SIG-M5 treated with dmso at 0.1 percent for 504 hours (cell line): ENCODE measurements around the gene NTN1.

Experiments
- DNase-seq: peaks from one replicate; lab custom pipeline; 2025; ENCODE audit not compliant: unreplicated experiment; lab: John Stamatoyannopoulos, UW

NTN1 gene

GRCh38 chr17:9228408-9229159 is 207.3 kb downstream of the NTN1 start:
- DNase-seq = no peak

DNA sequence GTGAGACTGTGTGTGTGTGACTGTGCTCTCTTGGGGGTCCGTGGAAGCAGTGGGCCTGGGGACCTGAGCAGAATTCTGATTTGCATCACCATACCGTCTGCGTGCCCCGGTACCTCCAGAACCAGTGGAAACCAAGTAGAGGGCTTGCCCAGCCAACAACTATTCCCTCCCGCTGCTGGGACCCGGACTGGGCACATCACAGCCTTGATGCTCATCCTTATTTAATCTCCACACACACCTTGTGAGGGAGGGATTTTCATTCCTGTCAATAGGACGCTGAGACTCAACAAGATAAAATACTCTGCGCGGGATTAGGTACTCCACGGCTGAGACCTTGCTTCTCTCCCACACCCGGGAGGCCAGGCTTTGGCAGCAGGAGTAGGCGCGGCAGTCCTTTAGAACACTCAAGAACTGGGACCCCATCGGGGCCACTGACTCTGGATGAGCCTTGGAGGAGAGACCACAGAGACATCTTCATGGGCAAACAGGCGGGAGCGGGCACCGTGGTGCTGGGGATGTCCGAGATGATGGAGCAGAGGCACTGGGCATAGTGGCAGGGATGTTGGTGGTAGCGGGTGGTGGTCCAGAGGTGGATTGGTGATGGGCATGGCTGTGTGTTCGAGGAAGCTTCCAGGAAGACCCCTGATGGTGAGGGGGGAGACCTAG is 208.0 kb downstream of the NTN1 start:
- DNase-seq = no peak

DNA sequence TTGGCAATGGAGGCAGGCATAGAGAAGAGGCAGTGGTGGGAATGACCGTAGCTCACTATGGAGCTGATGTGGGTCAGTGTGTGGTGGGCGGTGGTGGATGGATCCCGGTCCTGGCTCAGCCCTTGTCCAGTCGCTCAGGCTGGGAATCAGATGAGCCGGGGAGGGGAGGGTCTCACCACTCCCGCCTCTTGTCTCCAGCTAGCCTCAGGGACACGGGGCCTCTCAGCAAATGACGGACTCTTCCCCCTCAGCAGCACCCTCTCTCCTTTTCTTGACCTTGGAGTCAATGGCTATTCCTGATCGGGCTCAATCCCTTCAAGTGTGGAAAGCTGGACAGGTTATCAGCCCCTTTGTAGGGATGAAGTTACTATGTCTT is 208.5 kb downstream of the NTN1 start:
- DNase-seq = no peak

GRCh38 chr17:9230346-9230745 is 209.0 kb downstream of the NTN1 start:
- no peak for DNase-seq

DNA sequence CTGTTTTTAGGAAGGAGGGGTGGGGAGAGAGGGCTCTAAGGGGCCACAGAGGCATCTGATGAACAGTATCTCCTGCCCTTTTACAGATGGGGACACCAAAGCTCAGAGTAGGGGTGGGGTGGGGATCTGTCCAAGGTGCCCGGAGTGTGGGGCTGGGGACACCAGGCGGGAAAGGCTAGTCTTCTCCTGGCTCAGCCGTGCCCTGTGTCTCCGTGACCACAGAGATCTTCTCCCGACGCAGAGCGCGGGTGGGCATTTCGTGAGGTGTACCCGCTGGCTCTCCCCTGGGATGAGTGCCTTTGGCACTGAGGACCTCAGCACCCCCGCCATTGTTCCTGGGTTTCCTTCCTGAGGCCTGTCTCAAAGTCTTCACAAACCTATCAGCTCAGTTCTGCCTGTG is 209.6 kb downstream of the NTN1 start:
- no peak for DNase-seq

DNA sequence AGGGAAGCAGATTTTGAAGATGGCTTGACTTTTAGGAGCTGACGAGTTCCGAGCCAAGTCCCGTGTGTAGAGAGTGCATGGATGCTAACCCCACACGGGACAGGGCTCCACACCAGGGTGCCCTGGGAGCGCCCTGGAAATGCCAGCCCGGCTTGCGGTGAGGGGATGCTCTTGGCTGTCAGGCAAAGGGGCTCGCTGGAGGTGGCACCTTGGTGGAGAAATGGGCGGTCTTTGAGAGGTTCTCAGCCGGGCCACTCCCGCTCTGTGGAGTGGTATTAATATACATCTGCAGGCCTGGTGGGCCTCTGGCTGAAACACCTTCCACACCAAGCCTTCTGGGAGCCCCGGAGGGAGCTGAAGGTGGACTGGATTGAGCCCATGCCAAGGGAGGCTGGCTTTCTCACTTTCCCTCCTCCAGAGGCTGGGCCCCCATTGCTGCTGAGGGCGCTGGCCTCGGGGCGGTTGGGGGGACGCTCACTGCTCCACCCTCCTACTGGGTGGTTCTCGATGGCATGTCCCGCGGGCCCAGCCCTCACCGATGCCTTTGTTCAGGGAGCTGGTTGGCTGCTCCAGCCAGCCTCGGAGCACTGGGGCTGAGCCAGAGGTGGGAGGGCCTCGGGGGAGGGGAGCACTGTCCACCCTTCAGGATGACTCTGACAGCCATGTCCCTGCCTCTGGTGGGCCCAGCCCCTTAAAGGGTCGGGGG is 210.3 kb downstream of the NTN1 start:
- no peak for DNase-seq

GRCh38 chr17:9232155-9232475 is 210.8 kb downstream of the NTN1 start:
- no peak for DNase-seq

DNA sequence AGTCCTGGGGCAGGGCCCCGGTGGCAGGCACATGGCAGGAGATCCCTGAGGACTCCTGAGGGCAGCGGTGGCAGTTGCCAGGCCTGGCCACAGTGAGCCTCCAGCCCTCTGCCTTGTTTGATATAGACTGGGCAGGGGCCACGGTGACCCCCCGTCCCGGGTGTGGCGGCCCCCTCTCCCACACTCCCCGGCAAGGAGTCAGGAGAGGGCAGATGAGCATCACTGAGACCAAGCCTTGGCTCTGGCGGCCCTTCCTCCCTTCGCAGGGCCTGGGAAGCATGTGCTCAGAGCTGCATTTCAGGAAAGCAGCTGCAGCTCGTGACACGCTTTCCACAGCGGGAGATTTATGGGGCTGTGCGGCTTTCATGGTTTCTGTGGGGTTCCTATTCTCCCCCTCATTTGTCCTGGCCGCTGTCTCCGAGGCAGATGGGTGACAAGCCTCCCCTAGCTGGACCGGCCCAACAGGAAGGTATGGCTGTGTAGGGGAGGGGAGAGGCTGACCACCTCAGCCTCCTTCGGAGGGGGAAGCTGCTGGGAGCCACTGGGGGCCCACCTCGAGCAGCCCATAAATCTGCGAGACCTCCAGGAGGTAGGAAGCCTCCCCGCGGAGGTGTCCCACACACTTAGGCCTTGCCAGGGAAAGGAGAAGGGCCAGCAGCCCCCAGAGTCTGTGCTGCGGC is 211.4 kb downstream of the NTN1 start:
- DNase-seq = no peak

- DNase-seq = no peak
Observed at GRCh38 chr17:9233271-9233599, 211.9 kb downstream of the NTN1 start.

GRCh38 chr17:9233761-9234160 is 212.5 kb downstream of the NTN1 start:
- DNase-seq = no peak

- no peak for DNase-seq
Observed at GRCh38 chr17:9234389-9234945, 213.2 kb downstream of the NTN1 start.

GRCh38 chr17:9235346-9235745 is 214.0 kb downstream of the NTN1 start:
- DNase-seq = no peak

- no peak for DNase-seq
Observed at GRCh38 chr17:9236286-9237052, 215.2 kb downstream of the NTN1 start.

- DNase-seq = no peak
Observed at GRCh38 chr17:9237053-9237410, 215.7 kb downstream of the NTN1 start.

GRCh38 chr17:9237661-9238301 is 216.5 kb downstream of the NTN1 start:
- no peak for DNase-seq

DNA sequence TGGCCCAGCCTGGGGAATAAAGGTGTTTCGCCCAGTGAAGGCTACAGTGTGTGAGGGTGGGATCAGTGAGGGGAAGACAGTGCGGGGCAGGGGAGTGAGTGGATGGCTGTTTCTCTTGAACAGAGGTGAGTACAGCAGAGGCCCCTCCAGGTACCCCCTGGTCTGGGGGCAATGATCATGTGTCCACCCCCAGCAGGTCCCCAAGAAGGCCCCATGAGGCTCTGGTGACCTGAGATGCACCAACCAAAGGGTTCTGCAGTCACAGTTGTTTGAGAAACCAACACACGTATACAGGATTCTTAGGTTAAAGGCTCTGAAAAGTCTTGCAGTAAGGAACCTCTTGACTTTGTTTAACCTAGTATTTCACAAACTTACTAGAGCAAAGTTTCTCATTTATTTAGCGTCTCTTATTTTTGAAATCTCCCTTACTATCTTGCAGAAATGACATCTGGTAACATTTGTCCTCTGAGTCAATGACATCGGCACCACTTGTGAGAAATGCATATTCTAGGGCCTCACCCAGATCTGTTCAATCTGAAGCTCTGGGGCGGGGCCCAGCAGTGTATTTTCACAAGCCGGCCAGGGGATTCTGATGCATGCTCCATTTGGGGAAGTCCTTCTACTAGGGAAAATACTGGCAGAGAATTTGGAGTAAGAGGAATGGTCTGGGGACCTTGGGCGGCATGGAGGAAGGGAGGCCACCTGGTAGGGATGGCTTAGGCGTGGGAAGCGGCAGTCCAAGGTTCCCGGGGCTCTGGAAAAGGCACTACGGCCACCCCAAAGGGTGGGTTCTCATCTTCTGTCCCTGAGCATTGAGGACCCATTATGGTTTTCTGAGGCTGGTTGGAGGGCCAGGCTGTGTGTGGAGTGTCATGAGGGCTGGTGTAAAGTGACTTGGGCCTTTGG is 217.3 kb downstream of the NTN1 start:
- DNase-seq = no peak

DNA sequence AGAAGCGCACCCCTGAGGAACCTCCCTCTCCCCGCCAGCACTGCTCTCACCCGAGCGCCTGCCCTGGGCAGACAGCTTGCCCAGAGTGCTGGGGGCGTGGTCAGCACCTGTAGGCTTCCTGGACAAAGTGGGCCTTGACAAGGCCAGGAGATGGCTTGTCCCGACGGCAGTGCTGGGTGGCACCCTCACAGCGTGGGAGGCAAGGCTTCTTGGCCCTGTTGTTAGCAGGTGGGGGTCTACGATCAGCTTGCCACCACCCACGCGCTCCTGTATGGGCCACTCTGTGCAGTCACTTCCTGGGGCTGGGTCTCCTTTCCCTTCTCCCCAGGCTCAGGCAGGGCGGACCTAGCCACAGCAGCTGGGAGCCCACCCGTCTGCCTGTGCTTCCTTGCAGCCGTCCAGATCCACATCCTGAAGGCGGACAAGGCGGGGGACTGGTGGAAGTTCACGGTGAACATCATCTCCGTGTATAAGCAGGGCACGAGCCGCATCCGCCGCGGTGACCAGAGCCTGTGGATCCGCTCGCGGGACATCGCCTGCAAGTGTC is 218.0 kb downstream of the NTN1 start:
- no peak for DNase-seq

- DNase-seq = peak; percentile 18
Observed at GRCh38 chr17:9239793-9240658, 218.7 kb downstream of the NTN1 start.
